Mesenchymal stem cell (in vitro differentiated cells and primary cell): ENCODE results near the gene TMEM109.

Experiments used
- DNase-seq: peaks from one replicate; pipeline ENCODE4 v3.0.0-alpha.2; 2013
- H2AFZ ChIP-seq: one replicate; pipeline ENCODE4 v1.6.1; 2013; ENCODE audit warnings: low read depth, mild to moderate bottlenecking, control low read depth, inconsistent platforms, low read length, moderate library complexity
- H2AK5ac ChIP-seq: 2 replicates; pipeline ENCODE4 v1.6.1; 2013; ENCODE audit warnings: low read length, moderate library complexity, mild to moderate bottlenecking, inconsistent platforms; ENCODE audit not compliant: severe bottlenecking
- H2BK120ac ChIP-seq: one replicate; pipeline ENCODE4 v1.6.1; 2013; ENCODE audit warnings: low read depth, mild to moderate bottlenecking, inconsistent platforms, low read length, moderate library complexity
- H2BK12ac ChIP-seq, 2 experiments: one replicate each; pipeline ENCODE4 v1.6.1; 2013; ENCODE audit warnings: inconsistent platforms in 2 of 2, low read length in 2 of 2, mild to moderate bottlenecking in 2 of 2, moderate library complexity in 2 of 2, control low read depth in 1 of 2
- H2BK15ac ChIP-seq: one replicate; pipeline ENCODE4 v1.6.1; 2013; ENCODE audit warnings: mild to moderate bottlenecking, low read depth, inconsistent platforms; ENCODE audit not compliant: poor library complexity, severe bottlenecking
- H2BK5ac ChIP-seq: 2 replicates; pipeline ENCODE4 v1.6.1; 2013; ENCODE audit warnings: low read depth, mild to moderate bottlenecking, low read length, control low read depth, inconsistent platforms; ENCODE audit not compliant: poor library complexity, severe bottlenecking
- H3K14ac ChIP-seq, 2 experiments: one replicate each; pipeline ENCODE4 v1.6.1; 2013; ENCODE audit warnings: inconsistent platforms in 2 of 2, low read length in 2 of 2, control low read depth in 1 of 2, mild to moderate bottlenecking in 1 of 2, moderate library complexity in 1 of 2
- H3K18ac ChIP-seq, 2 experiments: one replicate each; pipeline ENCODE4 v1.6.1; 2013; ENCODE audit warnings: inconsistent platforms in 2 of 2, low read length in 2 of 2, control low read depth in 1 of 2, low read depth in 1 of 2, mild to moderate bottlenecking in 1 of 2
- H3K23ac ChIP-seq, 2 experiments: one replicate each; pipeline ENCODE4 v1.6.1; 2013; ENCODE audit warnings: inconsistent platforms in 2 of 2, low read length in 2 of 2, mild to moderate bottlenecking in 2 of 2, moderate library complexity in 2 of 2, control low read depth in 1 of 2
- H3K27ac ChIP-seq: 2 replicates; pipeline ENCODE4 v1.5.1; 2013; ENCODE audit warnings: mild to moderate bottlenecking, moderate library complexity, low read length, control low read depth, inconsistent platforms; ENCODE audit not compliant: poor library complexity, severe bottlenecking
- H3K27me3 ChIP-seq, 2 experiments: 2 replicates each; pipeline versions ENCODE4 v1.6.1 to v1.7.0; 2013; ENCODE audit warnings: low read length in 2 of 2, mild to moderate bottlenecking in 2 of 2, moderate library complexity in 2 of 2, control low read depth in 1 of 2, inconsistent platforms in 1 of 2; ENCODE audit not compliant: control insufficient read depth in 1 of 2, insufficient read depth in 1 of 2
- H3K36me3 ChIP-seq, 2 experiments: 2 replicates each; pipeline versions ENCODE4 v1.6.1 to v1.7.0; 2013; ENCODE audit warnings: low read length in 2 of 2, control low read depth in 1 of 2, inconsistent platforms in 1 of 2, low read depth in 1 of 2, mild to moderate bottlenecking in 1 of 2; ENCODE audit not compliant: insufficient read depth in 2 of 2, control insufficient read depth in 1 of 2
- H3K4ac ChIP-seq, 2 experiments: one replicate each; pipeline ENCODE4 v1.6.1; 2013; ENCODE audit warnings: inconsistent platforms in 2 of 2, low read length in 2 of 2, mild to moderate bottlenecking in 2 of 2, moderate library complexity in 2 of 2, control low read depth in 1 of 2, low read depth in 1 of 2
- H3K4me1 ChIP-seq: 2 replicates; pipeline ENCODE4 v1.6.1; 2013; ENCODE audit warnings: low read depth, low read length, control low read depth; ENCODE audit not compliant: control insufficient read depth, insufficient read depth
- H3K4me2 ChIP-seq: 2 replicates; pipeline ENCODE4 v1.6.1; 2013; ENCODE audit warnings: low read length, mild to moderate bottlenecking, inconsistent platforms; ENCODE audit not compliant: poor library complexity, severe bottlenecking
- H3K4me3 ChIP-seq, 2 experiments: 2 replicates each; pipeline versions ENCODE4 v1.5.1 to v1.7.0; 2013; ENCODE audit warnings: low read length in 2 of 2, mild to moderate bottlenecking in 2 of 2, control low read depth in 1 of 2, low read depth in 1 of 2; ENCODE audit not compliant: insufficient read depth in 1 of 2
- H3K79me1 ChIP-seq: replicated peaks from 2 replicates; pipeline ENCODE4 v1.6.1; 2013; ENCODE audit warnings: mild to moderate bottlenecking, control low read depth, low read length, inconsistent platforms; ENCODE audit not compliant: poor library complexity, severe bottlenecking
- H3K9ac ChIP-seq: 2 replicates; pipeline ENCODE4 v1.7.0; 2013; ENCODE audit warnings: mild to moderate bottlenecking, low read length, moderate library complexity
- H3K9me3 ChIP-seq: 2 replicates; pipeline ENCODE4 v1.7.0; 2013; ENCODE audit warnings: mild to moderate bottlenecking, low read length; ENCODE audit not compliant: control insufficient read depth
- H4K8ac ChIP-seq: one replicate; pipeline ENCODE4 v1.6.1; 2013; ENCODE audit warnings: inconsistent platforms, mild to moderate bottlenecking, low read length, moderate library complexity
- H4K91ac ChIP-seq: one replicate; pipeline ENCODE4 v1.6.1; 2013; ENCODE audit warnings: mild to moderate bottlenecking, low read length, inconsistent platforms
- WGBS: methylation state at CpG from one replicate; pipeline ENCODE4 v1.1.7; 2013; ENCODE audit warnings: mixed read lengths; 5-methylcytosine and 5-hydroxymethylcytosine counted together

TMEM109 gene

DNA sequence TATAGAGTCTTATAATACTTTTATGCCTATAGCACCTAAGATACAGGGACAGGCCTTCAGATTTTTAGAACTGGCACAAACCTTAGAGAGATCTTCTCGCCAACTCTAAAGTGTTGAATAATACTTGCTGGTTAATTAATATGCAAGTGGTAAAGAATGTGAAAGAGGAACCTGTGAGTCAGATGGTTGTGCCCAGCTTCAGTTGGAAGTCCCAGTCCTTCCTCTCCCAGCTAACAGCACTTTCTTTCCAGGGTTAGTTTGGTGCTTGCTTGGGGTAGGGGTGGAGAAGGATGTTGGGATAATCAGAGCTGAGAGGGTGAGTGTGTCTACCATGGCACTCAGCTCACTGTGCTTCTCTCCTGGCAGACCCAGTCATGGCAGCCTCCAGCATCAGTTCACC is 5.4 kb downstream of the TMEM109 start:
- Histone ChIP-seq H4K8ac (no peak overlapping the region), H3K18ac (no peak overlapping the region), H3K36me3 (peaks cover 33 to 36% of the 10 kb centered on the region in 2 experiments), H3K79me1 (peaks cover 33% of the 10 kb centered on the region), H3K9me3 (no peaks in the 10 kb centered on the region), H3K4me3 (no peak overlapping the region), H2AFZ (no peak overlapping the region), H3K27me3 (no peaks in the 10 kb centered on the region), H3K4me1 (peaks cover 25% of the 10 kb centered on the region), H2BK15ac (no peak overlapping the region), H3K14ac (peak overlapping the region in 1 of 2 experiments; percentile 48), H2BK120ac (no peak overlapping the region), H2BK12ac (no peak overlapping the region), H3K23ac (no peak overlapping the region), H2BK5ac (no peak overlapping the region), H3K4ac (no peak overlapping the region), H3K9ac (no peak overlapping the region), H4K91ac (no peak overlapping the region), H3K27ac (no peak overlapping the region), H2AK5ac (no peak overlapping the region), H3K4me2 (no peak overlapping the region)
- 91% methylated on average over 1 of the region's 1 CpG for WGBS
- no peak for DNase-seq

DNA sequence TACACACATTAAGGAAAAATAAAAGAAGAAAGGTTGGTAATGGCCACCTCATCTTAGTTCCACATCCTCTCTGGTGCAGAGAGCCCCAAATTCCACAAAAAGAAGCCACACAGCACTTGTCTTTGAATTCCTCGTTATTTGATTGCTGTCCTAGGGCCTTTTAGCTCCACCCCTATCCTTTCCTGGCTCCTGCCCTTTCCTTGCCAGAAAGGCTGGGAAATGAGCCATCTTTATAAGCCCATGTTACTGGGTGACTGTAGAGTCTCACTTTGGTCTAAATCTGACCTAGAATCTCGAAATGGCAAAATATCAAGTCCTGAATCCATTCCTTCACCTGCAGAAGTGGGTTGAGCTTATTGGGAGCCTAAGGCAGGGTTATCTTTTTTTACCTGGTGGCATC is 6.0 kb downstream of the TMEM109 start:
- no peak overlapping the region for H3K4ac ChIP-seq
- H3K4me3 ChIP-seq: no peak overlapping the region
- peaks cover 0 to 5% of the 10 kb centered on the region in 2 experiments for H3K27me3 ChIP-seq
- H2AK5ac ChIP-seq: no peak overlapping the region
- no peak overlapping the region for H3K18ac ChIP-seq
- H2AFZ ChIP-seq: no peak overlapping the region
- no peak overlapping the region for H4K91ac ChIP-seq
- no peak overlapping the region for H3K9ac ChIP-seq
- DNase-seq: no peak
- H3K4me1 ChIP-seq: peaks cover 25% of the 10 kb centered on the region
- no peak overlapping the region for H4K8ac ChIP-seq
- 64% methylated on average over 1 of the region's 2 CpGs for WGBS
- no peak overlapping the region for H2BK5ac ChIP-seq
- H2BK120ac ChIP-seq: no peak overlapping the region
- no peak overlapping the region for H3K4me2 ChIP-seq
- H2BK15ac ChIP-seq: no peak overlapping the region
- no peak overlapping the region for H3K27ac ChIP-seq
- H2BK12ac ChIP-seq: no peak overlapping the region
- no peaks in the 10 kb centered on the region for H3K9me3 ChIP-seq
- no peak overlapping the region for H3K14ac ChIP-seq
- H3K36me3 ChIP-seq: peaks cover 33 to 36% of the 10 kb centered on the region in 2 experiments
- no peak overlapping the region for H3K23ac ChIP-seq
- H3K79me1 ChIP-seq: peaks cover 35% of the 10 kb centered on the region

DNA sequence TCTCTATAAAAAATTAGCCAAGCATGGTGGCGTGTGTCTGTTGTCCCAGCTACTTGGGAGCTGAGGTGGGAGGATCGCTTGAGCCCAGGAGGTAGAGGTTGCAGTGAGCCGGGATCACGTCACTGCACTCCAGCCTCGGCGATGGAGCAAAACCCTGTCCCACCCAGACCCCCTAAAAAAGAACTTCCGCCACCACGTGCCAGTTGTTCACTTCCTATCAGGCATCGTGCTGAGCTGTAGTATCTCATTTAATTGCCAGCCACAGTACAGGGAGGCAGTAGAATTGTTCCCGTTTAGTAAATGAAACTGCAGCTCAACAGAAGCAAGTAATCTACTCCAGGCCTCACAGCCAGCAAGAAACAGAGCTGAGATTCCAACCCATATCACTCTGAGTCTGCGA is 7.3 kb downstream of the TMEM109 start:
- H2AK5ac ChIP-seq: no peak overlapping the region
- no peak overlapping the region for H3K9ac ChIP-seq
- H2BK5ac ChIP-seq: no peak overlapping the region
- no peak overlapping the region for H3K23ac ChIP-seq
- no peak overlapping the region for H3K27ac ChIP-seq
- H4K8ac ChIP-seq: no peak overlapping the region
- H3K14ac ChIP-seq: no peak overlapping the region
- H3K4me2 ChIP-seq: no peak overlapping the region
- peaks cover 31% of the 10 kb centered on the region for H3K4me1 ChIP-seq
- WGBS: 96% methylated on average over 11 of the region's 11 CpGs
- no peak overlapping the region for H4K91ac ChIP-seq
- no peak overlapping the region for H3K4ac ChIP-seq
- no peak overlapping the region for H2AFZ ChIP-seq
- no peak overlapping the region for H3K18ac ChIP-seq
- no peaks in the 10 kb centered on the region for H3K9me3 ChIP-seq
- H3K27me3 ChIP-seq: peaks cover 0 to 10% of the 10 kb centered on the region in 2 experiments
- H3K4me3 ChIP-seq: no peak overlapping the region
- no peak overlapping the region for H2BK120ac ChIP-seq
- H3K79me1 ChIP-seq: peaks cover 42% of the 10 kb centered on the region
- DNase-seq: no peak
- H2BK15ac ChIP-seq: no peak overlapping the region
- no peak overlapping the region for H2BK12ac ChIP-seq
- peaks cover 33 to 36% of the 10 kb centered on the region in 2 experiments for H3K36me3 ChIP-seq

GRCh38 chr11:60921777-60922335 is 7.9 kb downstream of the TMEM109 start:
- H2BK12ac ChIP-seq: no peak overlapping the region
- H3K4me1 ChIP-seq: peaks cover 29% of the 10 kb centered on the region
- H3K79me1 ChIP-seq: peaks cover 39% of the 10 kb centered on the region
- H2BK5ac ChIP-seq: no peak overlapping the region
- H2BK15ac ChIP-seq: no peak overlapping the region
- no peaks in the 10 kb centered on the region for H3K9me3 ChIP-seq
- H3K27me3 ChIP-seq: peaks cover 0 to 10% of the 10 kb centered on the region in 2 experiments
- H2BK120ac ChIP-seq: no peak overlapping the region
- H4K91ac ChIP-seq: no peak overlapping the region
- no peak overlapping the region for H3K4ac ChIP-seq
- H3K18ac ChIP-seq: no peak overlapping the region
- no peak overlapping the region for H3K14ac ChIP-seq
- H3K36me3 ChIP-seq: peaks cover 34 to 36% of the 10 kb centered on the region in 2 experiments
- no peak overlapping the region for H2AK5ac ChIP-seq
- no peak overlapping the region for H4K8ac ChIP-seq
- H3K27ac ChIP-seq: no peak overlapping the region
- no peak for DNase-seq
- no peak overlapping the region for H3K4me2 ChIP-seq
- WGBS: 95% methylated on average over 23 of the region's 23 CpGs
- no peak overlapping the region for H2AFZ ChIP-seq
- H3K9ac ChIP-seq: no peak overlapping the region
- H3K23ac ChIP-seq: no peak overlapping the region
- H3K4me3 ChIP-seq: no peak overlapping the region
